ENCODE data around the gene BEAN1.
"Not testable (repeated sequence)": the region's sequence is repeated elsewhere in the genome, so short reads cannot be mapped to it uniquely, and the experiment has no call there.

BEAN1 gene

DNA sequence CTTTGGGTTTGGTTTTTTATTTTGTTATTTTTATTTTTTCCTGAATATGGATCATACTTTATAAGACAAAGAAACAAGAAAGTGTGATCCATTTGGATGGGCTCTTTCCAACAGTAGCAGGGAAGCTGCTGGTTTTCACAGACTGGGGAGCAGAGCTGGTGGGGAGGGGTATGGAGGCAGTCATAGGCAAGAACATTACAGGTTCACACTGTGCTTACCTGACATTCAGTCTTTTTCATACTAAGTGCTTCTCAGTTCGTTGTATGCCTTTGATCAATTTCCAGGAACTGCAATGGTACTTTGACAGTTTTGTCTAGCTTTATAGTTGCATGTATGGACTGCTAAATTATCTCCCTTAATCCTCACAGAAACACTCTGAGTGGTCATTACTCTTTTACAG is 27.7 kb downstream of the BEAN1 start:
- peaks cover 4% of the 10 kb centered on the region; the same call in 1 of the 2 replicates for H3K4me1 ChIP-seq (ENCODE audit: insufficient read depth, low read length)
- H3K9ac ChIP-seq (ENCODE audit: low read depth, low read length) = no peak overlapping the region
- no peaks in the 10 kb centered on the region for H3K9me3 ChIP-seq (ENCODE audit: control insufficient read depth, insufficient read depth, low read length)

DNA sequence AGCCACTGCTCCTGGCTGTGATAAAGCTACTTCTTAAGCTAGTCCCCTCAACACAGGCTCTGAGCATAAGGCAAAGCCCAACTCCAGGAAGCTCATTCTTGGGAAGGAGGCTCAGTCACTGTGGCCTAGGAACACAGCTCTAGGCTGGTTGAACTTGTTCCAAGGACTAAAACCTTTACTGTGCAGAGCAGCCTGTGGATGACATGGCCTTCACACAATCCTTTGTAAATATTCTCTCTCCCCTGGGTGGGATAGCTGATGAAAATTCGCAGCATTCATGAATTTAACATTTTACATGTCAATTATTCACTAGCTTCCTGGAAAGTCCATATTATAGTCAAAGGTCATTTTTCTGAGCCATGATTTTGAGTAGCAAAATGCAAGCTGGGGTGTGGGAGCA is 28.9 kb downstream of the BEAN1 start:
- no peaks in the 10 kb centered on the region for H3K36me3 ChIP-seq (ENCODE audit: insufficient read depth, low read length)
- H3K9ac ChIP-seq (ENCODE audit: low read depth, low read length) = no peak overlapping the region
- peaks cover 4% of the 10 kb centered on the region; the same call in 1 of the 2 replicates for H3K4me1 ChIP-seq (ENCODE audit: insufficient read depth, low read length)
- H3K9me3 ChIP-seq (ENCODE audit: control insufficient read depth, insufficient read depth, low read length) = no peaks in the 10 kb centered on the region

More for the DNA sequence above, 27.7 kb downstream of the BEAN1 start:
- no peaks in the 10 kb centered on the region for H3K36me3 ChIP-seq (ENCODE audit: insufficient read depth, low read length)

DNA sequence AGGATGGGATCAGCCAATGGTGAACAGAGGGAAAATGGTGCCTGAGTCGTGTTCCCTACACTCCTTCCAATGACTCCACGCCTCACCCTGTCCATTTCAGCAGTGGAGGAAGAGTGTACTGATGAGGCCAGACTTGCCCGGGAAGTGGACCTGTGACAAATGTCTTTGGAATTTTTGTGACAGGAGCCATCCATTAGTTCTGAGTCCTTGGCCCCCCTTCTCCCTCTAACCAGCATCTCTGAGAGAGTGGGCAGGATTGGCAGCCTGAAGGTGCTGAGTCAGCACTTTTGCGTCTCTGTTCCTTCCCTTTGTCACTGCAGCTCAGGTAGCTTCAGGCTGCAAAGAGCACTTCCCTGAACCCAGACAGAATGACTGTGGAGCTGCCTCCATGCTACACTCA is 30.8 kb downstream of the BEAN1 start:
- Histone ChIP-seq H3K36me3 (ENCODE audit: insufficient read depth, low read length) (no peaks in the 10 kb centered on the region), H3K4me1 (ENCODE audit: insufficient read depth, low read length) (peaks cover 4% of the 10 kb centered on the region; the same call in 1 of the 2 replicates), H3K9ac (ENCODE audit: low read depth, low read length) (no peak overlapping the region), H3K9me3 (ENCODE audit: control insufficient read depth, insufficient read depth, low read length) (no peaks in the 10 kb centered on the region)

DNA sequence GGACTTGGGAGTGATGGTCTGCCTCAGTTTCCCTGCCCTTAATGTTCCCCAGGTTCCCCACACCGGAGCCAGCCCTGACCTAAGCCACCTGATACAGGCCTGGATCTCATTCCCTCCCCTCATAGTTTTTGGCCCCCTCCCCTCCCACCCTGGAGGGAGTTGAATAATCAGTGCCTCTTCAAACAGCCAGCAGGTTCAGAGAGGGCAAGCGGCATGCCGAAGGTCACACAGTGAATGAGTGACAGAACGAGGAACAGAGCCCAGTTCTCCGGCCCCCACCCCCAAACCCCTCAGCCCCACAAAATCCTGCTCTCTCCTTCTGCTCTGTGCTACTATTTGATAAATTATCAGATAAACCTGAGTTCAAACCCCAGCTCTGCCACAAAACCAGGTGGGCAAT is 31.2 kb downstream of the BEAN1 start:
- no peaks in the 10 kb centered on the region for H3K9me3 ChIP-seq (ENCODE audit: control insufficient read depth, insufficient read depth, low read length)
- no peak overlapping the region for H3K9ac ChIP-seq (ENCODE audit: low read depth, low read length)
- H3K4me1 ChIP-seq (ENCODE audit: insufficient read depth, low read length) = peaks cover 4% of the 10 kb centered on the region; the same call in 1 of the 2 replicates
- H3K36me3 ChIP-seq (ENCODE audit: insufficient read depth, low read length) = no peaks in the 10 kb centered on the region

DNA sequence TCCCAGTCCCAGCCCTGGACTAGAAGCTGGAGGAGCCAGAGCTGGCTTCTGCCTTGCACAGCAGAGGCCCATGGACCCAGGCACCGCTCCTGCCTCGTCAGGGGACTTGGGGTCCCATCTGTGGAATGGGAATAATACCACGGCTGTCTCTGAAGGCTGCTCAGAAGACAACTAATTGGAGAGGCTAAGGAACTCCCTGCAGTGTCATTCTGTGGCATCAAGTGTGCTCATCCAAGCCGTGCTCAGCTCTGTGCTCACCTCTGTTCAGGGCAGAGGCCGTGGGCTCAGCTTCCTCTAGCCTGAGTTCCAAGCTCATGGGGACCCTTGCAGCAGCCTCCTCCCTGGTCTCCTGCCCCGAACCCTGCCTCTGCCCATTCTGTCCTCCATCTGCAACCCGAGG is 31.8 kb downstream of the BEAN1 start:
- H3K9ac ChIP-seq (ENCODE audit: low read depth, low read length) = no peak overlapping the region

DNA sequence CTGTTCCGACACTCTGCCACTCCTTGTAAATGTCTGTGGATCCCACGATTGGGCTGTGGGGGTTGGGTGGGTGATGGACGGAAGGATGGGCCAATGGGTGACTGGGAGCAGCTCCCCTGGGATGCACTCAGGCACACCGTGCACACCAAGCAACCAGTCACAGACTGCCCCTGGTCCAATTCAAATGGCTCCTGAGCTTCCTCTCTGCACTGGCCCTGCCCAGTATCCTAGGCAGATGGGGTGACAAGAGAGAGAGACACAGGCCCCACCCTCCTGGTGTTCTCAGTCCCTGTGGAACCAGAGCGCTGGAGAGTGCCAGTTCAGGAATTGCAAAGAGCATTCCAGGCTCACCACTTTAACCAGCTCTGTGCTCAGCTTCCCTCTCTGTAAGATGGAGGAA is 32.8 kb downstream of the BEAN1 start:
- Histone ChIP-seq H3K36me3 (ENCODE audit: insufficient read depth, low read length) (no peaks in the 10 kb centered on the region), H3K9me3 (ENCODE audit: control insufficient read depth, insufficient read depth, low read length) (no peaks in the 10 kb centered on the region), H3K4me1 (ENCODE audit: insufficient read depth, low read length) (peaks cover 4% of the 10 kb centered on the region; the same call in 1 of the 2 replicates), H3K9ac (ENCODE audit: low read depth, low read length) (no peak overlapping the region)

More for the DNA sequence above, 31.8 kb downstream of the BEAN1 start:
- Histone ChIP-seq H3K36me3 (ENCODE audit: insufficient read depth, low read length) (no peaks in the 10 kb centered on the region), H3K9me3 (ENCODE audit: control insufficient read depth, insufficient read depth, low read length) (no peaks in the 10 kb centered on the region), H3K4me1 (ENCODE audit: insufficient read depth, low read length) (peaks cover 4% of the 10 kb centered on the region; the same call in 1 of the 2 replicates)

DNA sequence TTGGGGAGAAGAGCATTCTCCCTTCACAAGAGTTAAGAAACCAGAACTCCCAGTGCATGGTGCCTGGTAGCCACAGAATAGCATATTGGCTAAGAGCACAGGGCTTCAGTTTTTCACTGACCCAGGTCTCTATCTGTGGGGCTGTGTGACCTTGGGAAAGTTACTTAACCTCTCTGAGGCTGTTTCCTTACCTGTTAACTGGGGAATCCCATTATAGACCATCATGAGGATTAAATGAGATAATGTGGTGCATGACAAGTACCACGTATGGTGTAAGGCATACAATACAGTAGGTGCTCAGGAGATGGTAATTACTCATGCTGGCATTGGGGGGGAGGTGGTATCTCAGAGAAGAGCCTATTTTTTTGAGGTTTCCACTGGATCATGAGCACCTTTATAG is 33.6 kb downstream of the BEAN1 start:
- no peaks in the 10 kb centered on the region for H3K36me3 ChIP-seq (ENCODE audit: insufficient read depth, low read length)
- H3K4me1 ChIP-seq (ENCODE audit: insufficient read depth, low read length) = peaks cover 4% of the 10 kb centered on the region; the same call in 1 of the 2 replicates
- no peak overlapping the region for H3K9ac ChIP-seq (ENCODE audit: low read depth, low read length)
- no peaks in the 10 kb centered on the region for H3K9me3 ChIP-seq (ENCODE audit: control insufficient read depth, insufficient read depth, low read length)

DNA sequence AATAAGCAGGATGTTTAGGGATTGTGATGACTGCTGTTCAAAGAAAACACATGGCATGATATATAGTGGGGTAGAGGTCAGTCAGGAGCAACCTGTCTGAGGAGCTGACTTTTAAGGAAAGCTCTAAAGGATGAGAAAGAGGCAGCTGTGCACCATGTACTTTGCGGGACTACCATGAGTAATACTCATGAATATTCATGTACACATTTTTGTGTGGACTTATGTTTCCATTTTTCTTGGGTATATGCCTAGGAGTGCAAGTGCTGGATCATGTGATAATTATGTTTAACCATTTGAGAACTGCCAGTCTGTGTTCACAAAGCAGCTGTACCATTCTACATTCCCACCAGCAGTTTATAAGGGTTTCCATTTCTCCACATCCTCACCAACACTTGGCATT is 35.8 kb downstream of the BEAN1 start:
- Histone ChIP-seq H3K4me1 (ENCODE audit: insufficient read depth, low read length) (peaks cover 4% of the 10 kb centered on the region; the same call in 1 of the 2 replicates), H3K36me3 (ENCODE audit: insufficient read depth, low read length) (no peaks in the 10 kb centered on the region)

DNA sequence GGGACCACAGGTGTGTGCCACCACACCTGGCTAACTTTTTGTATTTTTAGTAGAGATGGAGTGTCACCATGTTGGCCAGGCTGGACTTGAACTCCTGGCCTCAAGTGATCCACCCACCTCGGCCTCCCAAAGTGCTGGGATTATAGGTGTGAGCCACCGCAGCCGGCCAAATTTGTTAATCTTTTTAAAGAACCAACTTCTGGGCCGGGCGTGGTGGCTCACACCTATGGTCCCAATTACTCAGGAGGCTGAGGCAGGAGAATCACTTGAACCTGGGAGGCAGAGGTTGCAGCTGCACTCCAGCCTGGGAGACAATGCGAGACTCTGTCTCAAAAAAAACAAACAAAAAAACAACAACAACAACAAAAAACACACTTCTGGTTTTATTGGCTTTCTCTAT is 38.9 kb downstream of the BEAN1 start:
- H3K9ac ChIP-seq (ENCODE audit: low read depth, low read length); H3K9me3 ChIP-seq (ENCODE audit: control insufficient read depth, insufficient read depth, low read length); H3K36me3 ChIP-seq (ENCODE audit: insufficient read depth, low read length); H3K4me1 ChIP-seq (ENCODE audit: insufficient read depth, low read length): not testable (repeated sequence)

More for the DNA sequence above, 35.8 kb downstream of the BEAN1 start:
- no peak overlapping the region for H3K9ac ChIP-seq (ENCODE audit: low read depth, low read length)
- H3K9me3 ChIP-seq (ENCODE audit: control insufficient read depth, insufficient read depth, low read length) = no peaks in the 10 kb centered on the region

DNA sequence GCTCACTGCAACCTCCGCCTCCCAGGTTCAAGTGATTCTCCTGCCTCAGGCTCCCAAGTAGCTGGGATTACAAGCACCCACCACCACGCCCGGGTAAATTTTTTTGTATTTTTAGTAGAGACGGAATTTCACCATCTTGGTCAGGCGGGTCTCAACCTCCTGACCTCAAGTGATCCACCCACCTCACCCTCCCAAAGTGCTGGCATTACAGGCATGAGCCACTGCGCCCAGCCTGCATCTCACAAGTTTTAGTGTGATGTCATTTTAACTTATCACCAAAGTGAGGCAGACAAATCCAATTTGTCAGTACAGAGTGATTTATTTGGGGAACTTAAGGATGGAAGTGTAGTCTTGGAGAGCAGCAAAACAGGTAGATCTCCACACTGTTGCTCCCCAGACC is 39.5 kb downstream of the BEAN1 start:
- not testable (repeated sequence) for H3K4me1 ChIP-seq (ENCODE audit: insufficient read depth, low read length); H3K9ac ChIP-seq (ENCODE audit: low read depth, low read length); H3K9me3 ChIP-seq (ENCODE audit: control insufficient read depth, insufficient read depth, low read length); H3K36me3 ChIP-seq (ENCODE audit: insufficient read depth, low read length)

DNA sequence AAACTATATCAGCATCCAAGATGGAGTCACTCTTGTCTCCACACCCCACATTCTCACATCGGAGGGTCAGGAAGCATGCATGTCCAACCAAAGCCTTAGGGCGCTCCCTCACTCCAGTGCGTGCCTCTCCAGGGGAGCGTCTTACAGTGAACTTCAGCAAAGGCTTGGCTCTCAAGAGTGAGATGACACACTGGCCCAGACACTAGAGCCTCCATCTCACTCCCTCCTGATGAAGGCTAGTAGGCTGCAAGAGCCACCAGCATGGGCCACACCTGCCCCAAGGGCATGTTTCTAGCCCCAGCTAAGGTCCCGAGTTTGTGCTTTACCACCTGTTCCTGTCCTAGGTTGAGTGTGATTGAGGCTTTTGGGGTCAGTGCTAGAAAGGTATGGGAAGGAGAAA is 40.5 kb downstream of the BEAN1 start:
- Histone ChIP-seq H3K9me3 (ENCODE audit: control insufficient read depth, insufficient read depth, low read length) (no peaks in the 10 kb centered on the region), H3K36me3 (ENCODE audit: insufficient read depth, low read length) (no peaks in the 10 kb centered on the region), H3K9ac (ENCODE audit: low read depth, low read length) (no peak overlapping the region), H3K4me1 (ENCODE audit: insufficient read depth, low read length) (0 out of 2 replicates have a peak, but pooled peaks cover 3% of the 10 kb centered on the region)

DNA sequence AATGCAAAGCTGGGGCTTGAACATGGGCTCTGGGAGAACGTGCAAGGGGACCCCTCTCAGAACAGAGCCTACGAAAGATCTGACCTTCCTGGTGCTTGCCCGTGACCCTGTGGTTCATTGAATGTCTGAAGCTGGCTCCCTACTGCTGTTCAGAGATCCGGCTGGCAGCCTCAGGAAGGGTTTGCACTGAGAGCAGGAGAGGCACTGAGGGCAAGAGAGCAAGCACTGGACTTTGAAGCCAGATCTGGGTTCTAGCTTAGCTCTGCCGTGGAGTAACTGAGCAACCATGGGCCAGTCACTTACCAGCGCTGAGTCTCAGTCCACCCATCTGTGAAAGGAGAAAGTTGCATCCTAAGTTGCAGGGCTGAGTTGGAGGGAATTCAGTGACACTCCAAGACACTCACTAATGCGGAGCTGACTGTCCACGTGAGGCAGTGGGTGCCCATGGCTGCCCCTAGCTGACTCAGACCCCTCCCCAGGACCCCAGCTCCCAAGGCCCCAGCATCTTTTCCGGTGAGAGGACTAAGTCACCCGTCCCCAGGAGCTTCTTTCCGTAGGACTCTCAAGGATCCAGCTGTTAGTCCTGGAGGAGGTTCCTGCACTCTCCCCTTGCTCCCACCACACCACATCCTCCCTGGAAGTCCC is 41.3 kb downstream of the BEAN1 start:
- no peak overlapping the region for H3K9ac ChIP-seq (ENCODE audit: low read depth, low read length)
- H3K36me3 ChIP-seq (ENCODE audit: insufficient read depth, low read length) = no peaks in the 10 kb centered on the region
- no peaks in the 10 kb centered on the region for H3K9me3 ChIP-seq (ENCODE audit: control insufficient read depth, insufficient read depth, low read length)
- H3K4me1 ChIP-seq (ENCODE audit: insufficient read depth, low read length) = 0 out of 2 replicates have a peak, but pooled peaks cover 3% of the 10 kb centered on the region

DNA sequence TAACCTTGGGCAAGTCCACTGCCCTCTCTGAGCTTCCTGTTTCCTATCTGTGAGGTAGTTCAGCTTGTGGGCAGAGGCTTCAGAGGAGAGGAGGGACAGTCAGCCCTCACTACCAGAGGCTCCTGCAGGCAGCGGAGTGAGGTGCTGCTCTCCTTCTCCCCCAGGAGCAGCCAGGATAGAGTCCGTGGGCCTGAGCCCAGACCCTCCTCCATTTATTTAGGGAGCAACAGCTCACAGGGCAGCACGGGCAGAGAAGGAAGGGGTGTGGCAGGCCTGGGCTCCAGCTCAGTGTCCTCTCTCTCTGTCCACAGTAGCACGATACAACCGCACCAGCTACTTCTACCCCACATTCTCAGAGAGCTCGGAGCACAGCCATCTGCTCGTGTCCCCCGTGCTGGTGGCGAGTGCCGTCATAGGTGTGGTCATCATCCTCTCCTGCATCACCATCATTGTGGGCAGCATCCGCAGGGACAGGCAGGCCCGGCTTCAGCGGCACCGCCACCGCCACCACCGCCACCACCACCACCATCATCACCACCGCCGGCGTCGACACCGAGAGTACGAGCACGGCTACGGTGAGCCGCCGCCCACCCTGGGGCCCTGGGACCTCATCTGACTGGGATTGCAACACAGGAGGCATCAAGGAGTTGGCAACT is 42.3 kb downstream of the BEAN1 start:
- Histone ChIP-seq H3K9me3 (ENCODE audit: control insufficient read depth, insufficient read depth, low read length) (no peaks in the 10 kb centered on the region), H3K9ac (ENCODE audit: low read depth, low read length) (no peak overlapping the region), H3K4me1 (ENCODE audit: insufficient read depth, low read length) (0 out of 2 replicates have a peak, but pooled peaks cover 3% of the 10 kb centered on the region), H3K36me3 (ENCODE audit: insufficient read depth, low read length) (no peaks in the 10 kb centered on the region)

DNA sequence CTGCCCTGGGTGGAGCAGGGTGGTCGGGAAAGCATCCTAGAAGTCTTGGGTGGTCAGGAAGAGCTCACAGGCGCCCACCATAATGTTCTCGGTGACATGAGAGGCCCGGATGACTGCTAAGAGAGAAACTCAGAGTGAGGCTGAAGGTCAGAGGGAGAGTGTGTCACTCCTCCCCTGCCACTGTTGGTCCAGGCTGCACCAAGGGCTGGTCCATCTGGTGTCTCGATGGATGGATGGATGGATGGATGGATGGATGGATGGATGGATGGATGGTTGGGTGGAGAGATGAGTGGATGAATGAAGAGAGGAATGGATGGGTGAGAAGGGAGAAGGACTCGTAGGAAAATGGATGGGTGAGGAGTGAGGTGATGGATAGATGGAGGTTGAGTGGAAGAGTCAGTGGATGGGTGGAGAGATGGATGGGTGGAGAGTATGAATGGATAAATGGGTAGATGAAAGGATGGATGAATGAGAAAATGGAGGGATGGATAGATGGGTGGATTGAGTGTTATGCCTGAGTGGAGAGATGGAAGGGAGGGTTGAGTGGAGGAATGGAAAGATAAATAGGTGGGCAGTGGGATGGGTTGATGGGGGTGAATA is 43.0 kb downstream of the BEAN1 start:
- H3K36me3 ChIP-seq (ENCODE audit: insufficient read depth, low read length) = no peaks in the 10 kb centered on the region
- H3K4me1 ChIP-seq (ENCODE audit: insufficient read depth, low read length) = 0 out of 2 replicates have a peak, but pooled peaks cover 3% of the 10 kb centered on the region
- no peaks in the 10 kb centered on the region for H3K9me3 ChIP-seq (ENCODE audit: control insufficient read depth, insufficient read depth, low read length)
- H3K9ac ChIP-seq (ENCODE audit: low read depth, low read length) = no peak overlapping the region

DNA sequence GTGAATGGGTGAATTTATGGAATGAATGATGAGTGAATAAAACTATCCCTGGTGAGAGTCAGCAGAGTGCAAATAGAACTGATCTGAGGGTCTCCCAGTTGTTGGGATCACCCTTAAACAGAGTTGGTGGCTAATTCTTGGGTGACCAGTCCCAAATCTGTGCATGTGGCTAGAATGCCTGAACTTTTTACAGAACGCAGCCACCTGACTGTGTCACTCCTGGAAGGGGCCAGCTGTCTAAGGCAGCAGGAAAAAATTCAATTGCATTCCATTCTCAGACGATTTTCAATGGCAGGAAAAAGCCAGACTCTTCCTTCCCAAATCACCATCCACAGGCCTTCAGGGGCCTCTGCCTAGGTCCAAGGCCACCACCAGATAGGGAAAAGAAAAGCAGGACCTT is 43.5 kb downstream of the BEAN1 start:
- H3K36me3 ChIP-seq (ENCODE audit: insufficient read depth, low read length) = no peaks in the 10 kb centered on the region
- no peaks in the 10 kb centered on the region for H3K9me3 ChIP-seq (ENCODE audit: control insufficient read depth, insufficient read depth, low read length)
- no peak overlapping the region for H3K9ac ChIP-seq (ENCODE audit: low read depth, low read length)
- H3K4me1 ChIP-seq (ENCODE audit: insufficient read depth, low read length) = 0 out of 2 replicates have a peak, but pooled peaks cover 3% of the 10 kb centered on the region
